SH-SY5Y (cell line): ENCODE results near the gene TNFRSF18.

Experiments
- GATA2 ChIP-seq: IDR thresholded peaks from 2 replicates; pipeline ENCODE4 v1.6.1; 2011; ENCODE audit warnings: mild to moderate bottlenecking, low read depth, low read length
- GATA3 ChIP-seq: IDR thresholded peaks from 2 replicates; pipeline ENCODE4 v1.6.1; 2011; ENCODE audit warnings: low read depth, mild to moderate bottlenecking, low read length, moderate library complexity

DNA sequence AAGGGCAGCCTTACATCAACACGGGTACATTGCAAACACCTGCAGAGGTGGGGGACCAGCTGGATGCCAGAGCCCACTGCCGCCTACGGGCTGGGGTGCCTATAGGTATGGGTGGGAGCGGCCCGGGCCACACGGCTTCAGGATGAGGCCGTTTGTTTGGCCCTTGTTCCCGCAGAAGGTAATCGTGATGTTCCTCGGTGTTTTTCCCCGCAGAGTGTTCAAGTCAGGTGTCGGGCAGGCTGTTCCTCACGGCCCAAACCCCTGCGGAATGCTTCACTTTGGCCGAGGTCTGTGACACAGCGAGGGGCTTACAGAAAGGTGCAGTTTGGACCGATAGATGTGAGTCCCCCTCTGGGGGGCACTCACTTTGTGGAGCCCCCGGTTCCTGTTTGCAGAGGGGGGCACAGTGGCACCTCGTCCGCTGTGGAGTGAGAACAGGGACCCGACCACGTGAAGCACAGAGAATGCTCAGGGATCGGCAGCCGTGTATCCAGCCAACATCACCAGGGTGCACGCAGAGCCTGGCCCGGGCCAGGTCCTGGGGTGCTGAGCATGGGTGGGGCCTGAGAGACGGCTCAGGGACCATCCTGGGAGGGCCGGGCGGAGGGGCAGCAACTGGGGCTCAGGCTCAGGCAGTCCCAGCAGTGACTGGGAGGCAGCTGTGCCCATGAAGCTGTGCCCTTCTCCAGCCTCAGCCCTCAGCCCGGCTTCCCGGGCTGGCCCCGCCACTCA, 33.2 kb downstream of the TNFRSF18 start:
- TF ChIP-seq GATA2: no peak
- no peak for TF ChIP-seq GATA3
